GM19372 (cell line): ENCODE results near the gene PIK3C3.

Experiments
- ATAC-seq: cut with Tn5 transposase; IDR thresholded peaks from one replicate; pipeline ENCODE4 v1.9.1; 2021; ENCODE audit warnings: mild to moderate bottlenecking, low read depth, moderate library complexity; ENCODE audit not compliant: unreplicated experiment

PIK3C3 gene

GRCh38 chr18:41954827-41955613, at the start of gene PIK3C3:
Gene PIK3C3, plus strand, starts transcription at chr18:41955234. Its CDS starts 58 bp downstream, at chr18:41955292.
- ATAC-seq: peak; percentile 98

- no peak for ATAC-seq
Observed at GRCh38 chr18:41905786-41906527, 49.1 kb upstream of the PIK3C3 start.

- peak; percentile 95 for ATAC-seq
Observed at GRCh38 chr18:41906528-41907146, 48.4 kb upstream of the PIK3C3 start.

- ATAC-seq: no peak
Observed at GRCh38 chr18:41917181-41917580, 37.9 kb upstream of the PIK3C3 start.

- ATAC-seq: no peak
Observed at GRCh38 chr18:41921770-41922169, 33.3 kb upstream of the PIK3C3 start.

- no peak for ATAC-seq
Observed at GRCh38 chr18:41922176-41922575, 32.9 kb upstream of the PIK3C3 start.

- ATAC-seq: no peak
Observed at GRCh38 chr18:41922841-41923240, 32.2 kb upstream of the PIK3C3 start.

GRCh38 chr18:41923446-41923845, 31.6 kb upstream of the PIK3C3 start:
- ATAC-seq: no peak

- ATAC-seq: no peak
Observed at GRCh38 chr18:41928581-41928980, 26.5 kb upstream of the PIK3C3 start.

- ATAC-seq: no peak
Observed at GRCh38 chr18:41932899-41933298, 22.1 kb upstream of the PIK3C3 start.

GRCh38 chr18:41933778-41934177, 21.3 kb upstream of the PIK3C3 start:
- ATAC-seq: no peak

- ATAC-seq: peak; percentile 73
Observed at GRCh38 chr18:41936471-41937134, 18.4 kb upstream of the PIK3C3 start.

- no peak for ATAC-seq
Observed at GRCh38 chr18:41938445-41938844, 16.6 kb upstream of the PIK3C3 start.

- no peak for ATAC-seq
Observed at GRCh38 chr18:41939326-41939725, 15.7 kb upstream of the PIK3C3 start.

- no peak for ATAC-seq
Observed at GRCh38 chr18:41940506-41941215, 14.4 kb upstream of the PIK3C3 start.

GRCh38 chr18:41942254-41942653, 12.8 kb upstream of the PIK3C3 start:
- ATAC-seq: no peak

GRCh38 chr18:41948544-41949110, 6.4 kb upstream of the PIK3C3 start:
- ATAC-seq: no peak

- no peak for ATAC-seq
Observed at GRCh38 chr18:41949206-41949920, 5.7 kb upstream of the PIK3C3 start.

GRCh38 chr18:41955688-41956087, 654 bp downstream of the PIK3C3 start:
- ATAC-seq: no peak
